KG1 (cell line): ENCODE data around the gene RHEBL1.

Source experiments
- DNase-seq: peaks from one replicate; lab custom pipeline; 2025; lab: John Stamatoyannopoulos, UW

Gene RHEBL1

DNA sequence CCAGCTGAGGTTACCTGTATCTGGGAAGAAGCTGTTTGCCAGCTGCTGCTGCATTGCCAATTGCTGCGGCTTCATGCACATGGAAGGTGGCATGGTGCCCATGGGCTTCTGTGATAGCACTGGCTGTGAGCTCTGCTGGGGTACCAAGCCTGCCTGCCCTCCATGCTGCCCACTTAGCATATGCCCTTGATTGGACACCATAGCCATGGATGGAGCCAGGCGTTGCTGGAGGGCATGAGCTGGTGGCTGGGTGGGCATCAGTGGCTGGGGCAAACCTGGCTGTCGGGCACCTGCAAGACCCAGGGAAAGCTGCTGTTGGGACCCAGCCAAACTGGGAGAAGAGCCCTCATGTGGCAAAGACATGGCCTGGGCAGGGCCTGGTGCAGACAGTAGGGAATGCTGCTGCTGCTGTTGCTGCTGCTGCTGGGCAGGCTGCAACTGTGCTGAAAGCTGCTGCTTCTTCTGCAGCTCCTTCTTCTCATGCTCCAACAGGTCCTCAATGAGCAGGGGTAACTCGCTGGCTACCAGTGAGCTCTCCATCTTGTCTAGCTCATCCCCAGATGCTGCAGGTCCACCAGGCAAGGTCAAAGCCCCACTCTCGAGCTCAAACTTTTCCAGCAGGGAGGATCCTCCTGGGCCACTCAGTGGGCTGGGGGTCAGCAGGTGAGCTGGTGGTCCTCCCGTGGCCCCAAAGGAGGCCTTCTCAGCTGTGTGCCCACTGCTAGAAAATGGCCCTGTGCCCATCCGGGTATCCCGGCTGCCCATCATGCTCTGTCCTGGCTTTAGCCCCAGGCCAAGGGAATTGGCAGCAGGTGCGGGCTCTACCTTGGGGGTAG is 32.5 kb downstream of the RHEBL1 start:
- DNase-seq = no peak

DNA sequence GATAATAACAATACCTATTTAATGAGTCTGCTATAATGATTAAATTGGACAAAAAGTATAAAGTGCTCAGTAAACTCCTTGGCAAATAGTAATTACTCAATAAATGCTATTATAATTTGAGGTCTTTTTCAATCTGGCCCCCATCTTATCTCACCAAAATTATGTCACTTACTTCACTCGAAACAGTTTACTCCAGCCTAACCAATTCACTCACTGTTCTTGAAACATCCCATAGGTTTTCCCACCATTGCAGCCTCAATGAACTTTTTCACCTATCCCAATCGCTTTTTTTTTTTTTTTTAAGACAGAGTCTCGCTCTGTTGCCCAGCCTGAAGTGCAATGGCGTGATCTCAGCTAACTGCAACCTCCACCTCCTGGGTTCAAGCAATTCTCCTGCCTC is 33.8 kb downstream of the RHEBL1 start:
- DNase-seq = no peak

DNA sequence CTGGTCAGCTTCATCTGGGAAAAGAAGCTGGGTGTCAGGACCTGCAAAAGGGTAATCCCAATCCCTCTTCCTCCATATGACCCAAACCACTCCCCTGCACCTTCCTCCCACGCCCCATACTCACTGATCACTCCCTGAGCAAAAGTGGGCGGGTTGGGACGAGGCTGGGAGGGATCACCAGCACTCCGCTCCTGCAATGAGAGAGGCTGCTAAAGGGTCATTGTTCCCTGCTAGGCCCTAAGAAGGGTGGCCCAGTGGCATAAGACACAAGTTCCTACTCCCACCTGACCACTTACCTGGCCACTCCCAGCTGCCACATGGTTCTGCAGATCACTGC is 35.5 kb downstream of the RHEBL1 start:
- DNase-seq = no peak

DNA sequence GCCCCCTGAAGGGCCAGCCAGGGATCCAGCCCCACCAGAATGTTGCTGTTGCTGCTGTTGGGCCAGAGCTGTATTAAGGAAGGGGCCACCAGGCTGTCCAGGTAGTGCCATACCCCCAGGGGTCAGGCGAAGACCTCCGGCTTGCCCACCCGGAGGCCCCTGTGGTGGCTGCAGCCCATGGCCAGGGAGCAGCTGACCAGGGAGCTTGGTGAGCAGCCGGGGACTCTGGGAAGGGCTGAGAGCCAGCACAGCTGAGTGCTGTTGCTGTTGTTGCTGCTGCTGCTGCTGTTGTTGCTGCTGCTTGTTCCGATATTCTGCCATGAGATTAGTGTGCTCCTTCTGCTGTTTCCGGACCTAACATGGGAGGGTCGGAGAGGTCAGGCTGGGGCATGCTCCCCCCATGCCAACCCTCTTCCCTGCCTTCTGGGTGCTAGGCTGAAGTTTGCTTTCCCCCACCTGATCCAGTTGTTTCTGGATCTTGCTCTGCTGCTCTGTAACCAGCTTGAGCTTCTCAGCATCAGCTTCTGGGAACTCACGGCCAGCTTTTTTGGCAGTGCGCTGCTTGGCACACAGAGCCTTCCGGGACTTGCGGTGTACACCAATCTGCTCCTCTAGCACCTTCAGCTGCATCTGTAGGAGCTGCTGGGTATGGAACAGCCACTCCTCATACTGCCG is 36.0 kb downstream of the RHEBL1 start:
- no peak for DNase-seq

DNA sequence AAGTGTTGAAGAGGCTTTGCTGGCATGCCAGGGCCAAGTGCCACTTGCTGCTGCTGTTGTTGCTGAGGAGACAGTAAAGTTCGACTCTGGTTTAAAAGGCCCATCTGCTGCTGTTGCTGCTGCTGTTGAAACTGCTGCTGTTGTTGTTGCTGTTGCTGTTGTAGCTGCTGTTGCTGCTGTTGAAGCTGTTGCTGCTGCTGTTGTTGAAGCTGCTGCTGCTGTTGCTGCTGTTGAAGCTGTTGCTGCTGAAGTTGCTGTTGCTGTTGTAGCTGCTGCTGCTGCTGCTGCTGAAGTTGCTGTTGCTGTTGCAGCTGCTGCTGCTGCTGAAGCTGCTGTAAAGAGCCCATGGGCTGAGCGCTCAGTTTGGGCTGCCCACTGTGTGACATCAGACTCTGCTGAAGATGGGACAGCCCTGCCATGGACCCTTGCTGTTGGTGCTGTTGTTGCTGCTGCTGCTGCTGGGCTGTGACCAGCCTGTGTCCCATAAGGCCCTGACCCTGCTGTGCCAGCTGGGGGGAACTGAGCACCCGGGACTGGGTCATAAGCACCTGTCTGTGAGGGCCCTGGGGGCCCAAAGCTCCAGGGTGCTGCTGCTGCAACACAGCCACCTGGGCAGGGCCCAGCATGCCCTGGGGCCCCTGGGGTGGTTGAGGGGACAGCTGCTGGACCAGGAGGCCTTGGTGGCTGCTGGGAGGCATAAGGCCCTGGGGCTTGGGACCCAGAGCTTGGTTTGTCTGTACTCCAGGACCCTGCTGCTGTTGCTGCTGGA is 36.9 kb downstream of the RHEBL1 start:
- no peak for DNase-seq

DNA sequence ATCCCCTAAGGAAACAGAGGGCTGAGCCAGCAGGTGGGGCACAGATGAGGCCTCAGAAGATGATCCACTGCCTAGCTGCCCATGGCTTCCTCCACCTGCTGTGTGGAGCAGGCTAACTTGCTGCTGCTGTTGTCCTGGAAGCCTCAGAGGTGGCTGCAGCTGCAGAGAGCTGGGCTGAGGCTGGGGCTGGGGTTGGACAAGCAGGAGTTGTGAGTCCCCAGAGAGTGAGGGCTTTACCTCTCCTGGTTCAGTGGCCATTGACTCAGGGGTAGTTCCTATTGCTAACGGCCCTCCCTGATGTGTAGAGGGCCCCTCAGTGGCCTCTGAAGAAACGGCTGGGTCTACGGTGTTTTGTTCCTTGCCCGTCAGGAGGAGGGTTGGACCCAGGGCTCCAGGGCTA is 37.5 kb downstream of the RHEBL1 start:
- DNase-seq = no peak

DNA sequence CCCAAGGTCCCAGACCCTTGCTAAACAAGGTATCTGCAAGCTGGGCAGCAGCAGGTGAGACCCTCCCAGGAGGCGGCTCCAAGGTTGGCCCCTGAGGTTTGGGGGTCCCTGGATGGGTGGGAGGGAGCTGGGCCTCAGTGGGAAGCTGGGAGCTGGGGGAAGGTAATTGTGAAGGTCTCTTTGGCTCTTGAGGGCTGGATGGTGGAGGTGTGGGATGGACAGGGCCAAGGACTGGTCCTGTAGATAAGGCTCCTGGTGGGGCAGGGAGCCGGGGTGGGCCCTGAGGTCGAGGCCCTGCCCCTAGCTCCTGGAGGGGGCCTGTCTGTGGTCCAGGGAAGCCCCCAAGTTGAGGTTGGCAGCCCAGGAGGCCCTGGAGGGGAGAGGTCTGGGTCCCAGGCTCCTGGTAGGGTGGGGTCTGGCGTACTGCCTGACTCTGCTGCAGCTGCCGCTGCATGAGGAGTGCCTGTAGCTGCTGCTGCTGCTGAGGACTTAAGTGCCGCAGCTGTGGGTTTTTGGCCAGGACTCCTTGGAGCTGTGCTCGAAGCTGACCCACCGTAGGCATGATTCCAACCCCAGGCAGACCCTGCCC is 38.1 kb downstream of the RHEBL1 start:
- no peak for DNase-seq

DNA sequence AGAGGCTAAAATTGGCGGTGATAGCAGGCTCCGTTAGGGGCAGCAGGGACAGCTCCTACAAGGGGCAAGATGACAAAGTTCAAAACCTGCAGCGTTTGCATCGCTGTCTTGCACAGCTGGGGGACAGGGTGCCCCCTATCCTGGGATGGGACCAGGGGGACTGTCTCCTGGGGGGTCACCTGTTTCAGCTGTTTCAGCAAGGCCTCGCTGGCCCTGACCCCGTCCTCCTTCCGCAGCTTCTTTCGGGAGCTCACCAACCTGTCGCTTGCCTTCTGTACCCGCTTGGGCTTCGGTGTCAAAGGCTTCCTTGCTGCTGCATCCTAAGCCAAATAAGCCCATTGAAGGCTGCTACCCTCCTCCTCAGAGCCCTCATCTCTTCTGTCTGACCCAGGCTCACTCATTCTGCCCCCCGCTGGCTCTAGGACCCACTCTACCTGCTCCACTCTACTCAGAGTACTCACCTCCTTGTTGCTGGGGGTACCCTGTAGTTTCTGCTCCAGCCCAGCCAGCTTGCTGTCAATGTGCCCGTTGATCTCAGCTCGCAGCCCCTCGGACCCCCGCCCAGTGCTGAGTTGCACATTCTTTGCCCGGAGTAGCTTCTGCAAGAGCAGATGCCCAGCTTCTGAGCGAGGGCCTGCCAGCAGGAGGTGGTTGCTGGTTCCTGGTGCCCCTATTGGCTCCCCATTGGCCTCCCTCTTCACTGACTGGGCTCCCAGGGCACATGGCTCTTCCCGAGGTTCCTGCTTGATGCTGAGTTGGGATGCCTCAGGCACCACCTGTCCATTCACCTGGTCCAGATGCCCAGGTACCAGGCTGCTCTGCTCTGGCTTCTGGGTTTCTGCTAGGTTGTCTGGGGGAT is 38.8 kb downstream of the RHEBL1 start:
- DNase-seq = no peak

DNA sequence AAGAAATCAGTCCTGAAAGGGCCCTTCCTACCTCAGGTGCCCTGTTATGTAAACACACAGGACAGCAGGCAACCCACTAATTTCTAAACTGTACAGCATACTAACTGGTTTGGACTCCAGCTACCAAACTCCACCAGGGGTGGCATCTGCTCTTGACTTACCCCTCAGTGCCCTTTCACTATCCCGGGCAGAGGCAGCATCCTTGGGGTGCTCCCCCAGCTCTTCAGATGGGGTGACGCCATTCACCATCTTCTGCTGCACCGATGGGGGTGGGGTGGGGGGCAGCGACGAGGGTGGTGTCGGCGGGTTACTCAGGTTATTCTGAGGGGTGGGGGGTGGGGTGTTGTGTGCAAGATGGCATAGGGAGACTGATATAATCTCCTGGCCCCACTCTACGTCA is 39.7 kb downstream of the RHEBL1 start:
- no peak for DNase-seq

DNA sequence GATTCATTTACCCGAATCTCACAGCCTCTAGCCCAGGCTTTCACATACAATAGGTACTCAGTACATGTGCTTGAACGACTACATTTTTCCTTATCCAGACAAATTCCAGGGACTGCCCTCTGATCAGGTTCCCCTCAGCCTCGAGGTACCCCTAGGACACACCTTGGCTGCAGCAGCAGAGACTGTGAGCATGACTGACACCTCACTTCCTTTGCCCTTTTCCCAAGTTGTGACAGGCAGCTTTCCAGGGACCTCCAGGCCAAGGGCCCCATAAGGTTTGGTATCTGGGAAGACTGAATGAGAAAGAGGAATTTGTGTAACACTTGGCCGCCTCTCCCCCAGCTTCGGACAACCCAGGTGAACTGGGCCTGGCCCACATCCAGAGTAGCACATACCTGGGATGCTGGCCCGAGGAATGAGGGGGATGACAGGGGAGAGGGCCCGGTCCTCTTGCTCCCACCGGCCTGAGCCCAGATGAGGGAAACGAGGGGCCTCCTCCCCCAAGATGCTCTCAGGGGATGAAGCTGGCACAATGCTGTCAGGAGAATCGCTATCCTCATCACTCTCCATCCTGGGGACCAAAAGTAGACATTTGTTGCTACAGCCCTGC is 41.0 kb downstream of the RHEBL1 start:
- DNase-seq = no peak

DNA sequence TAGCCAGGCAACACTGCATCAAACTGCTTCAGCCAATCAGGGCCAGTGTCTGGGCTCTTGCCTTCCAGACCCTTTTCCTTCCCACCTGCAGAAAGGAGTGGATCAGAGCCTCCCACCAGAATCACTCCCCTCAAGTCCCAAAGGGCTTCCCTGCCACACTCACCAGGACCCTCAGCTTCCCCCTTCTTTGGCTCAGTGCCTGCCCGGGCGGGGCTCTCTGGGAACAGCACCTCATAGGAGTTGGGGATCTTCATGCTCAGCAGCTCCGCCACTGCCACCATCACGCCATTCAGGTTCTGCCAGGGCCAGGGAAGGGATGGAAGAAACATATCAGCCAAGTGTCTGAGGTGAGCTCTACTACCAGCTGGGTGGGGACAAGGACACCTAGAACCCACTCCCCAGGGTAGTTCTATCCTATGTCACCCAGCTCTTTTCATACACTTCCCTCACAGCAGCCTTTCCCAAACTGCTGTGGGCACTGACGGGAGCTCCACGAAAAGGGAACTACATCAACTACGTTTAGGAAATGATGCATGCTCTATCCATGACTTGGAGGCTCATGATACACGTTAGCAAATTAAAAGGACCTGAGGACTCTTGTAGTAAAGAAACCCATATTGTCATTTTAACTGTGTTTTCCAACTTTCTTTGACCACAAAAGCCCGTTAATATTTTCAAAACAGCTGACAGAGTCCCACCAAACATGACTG is 41.8 kb downstream of the RHEBL1 start:
- DNase-seq = no peak

DNA sequence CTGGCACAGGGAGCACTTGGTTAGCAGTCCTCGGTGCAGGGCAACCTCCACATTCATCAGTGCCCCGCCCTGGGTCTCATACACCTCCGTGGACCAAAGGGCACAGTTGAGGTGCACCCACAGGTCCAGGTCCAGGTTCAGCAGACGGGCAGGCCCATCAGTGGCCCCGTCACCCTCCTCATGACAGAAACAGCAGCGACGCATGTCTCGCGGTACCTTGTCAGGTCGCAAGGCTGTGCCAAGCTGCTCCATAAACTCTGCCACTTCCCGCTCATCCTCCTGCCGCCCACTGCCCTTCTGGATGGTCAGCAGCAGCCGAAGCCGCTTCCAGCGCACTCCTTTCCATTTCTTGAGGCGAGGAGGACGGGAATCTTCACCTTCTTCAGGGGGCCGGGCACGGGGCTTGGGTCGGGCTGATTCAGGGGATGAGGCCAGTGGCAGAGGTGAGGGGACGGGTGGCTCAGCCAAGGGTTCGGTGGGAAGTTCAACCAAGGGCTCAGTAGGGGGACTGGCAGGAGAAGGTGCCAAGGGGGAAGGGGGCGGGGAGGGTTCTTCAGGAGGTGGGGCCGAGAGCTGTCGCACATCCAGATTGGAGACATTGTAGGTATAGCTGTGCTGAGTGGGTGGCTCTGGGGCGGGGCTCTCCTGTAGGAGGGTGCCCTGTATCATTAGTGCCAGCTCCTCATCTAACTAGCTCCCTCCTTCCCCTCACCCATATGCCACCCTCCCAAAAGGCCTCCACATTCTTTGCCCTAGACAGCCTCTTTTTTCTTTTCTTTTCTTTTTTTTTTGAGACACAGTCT is 42.9 kb downstream of the RHEBL1 start:
- DNase-seq = no peak

DNA sequence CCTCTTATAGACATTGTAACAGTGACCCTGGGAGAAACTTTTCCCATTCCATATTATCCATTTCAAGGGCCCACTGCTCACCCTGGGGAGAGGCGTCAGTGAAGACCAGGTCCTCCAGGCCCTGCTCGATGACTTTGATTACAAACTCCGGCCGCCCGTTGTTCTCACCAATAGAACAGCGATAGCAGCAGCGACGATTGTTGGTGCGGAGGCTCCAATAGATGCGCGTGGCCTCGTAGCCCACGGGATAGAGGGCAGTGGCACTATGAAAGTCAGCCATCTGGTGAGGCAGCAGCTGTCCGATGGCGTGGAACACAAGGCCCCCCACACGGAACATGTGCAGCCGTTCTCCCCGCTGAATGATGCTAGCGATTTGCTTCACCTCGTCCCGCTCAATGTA is 43.7 kb downstream of the RHEBL1 start:
- DNase-seq = no peak

DNA sequence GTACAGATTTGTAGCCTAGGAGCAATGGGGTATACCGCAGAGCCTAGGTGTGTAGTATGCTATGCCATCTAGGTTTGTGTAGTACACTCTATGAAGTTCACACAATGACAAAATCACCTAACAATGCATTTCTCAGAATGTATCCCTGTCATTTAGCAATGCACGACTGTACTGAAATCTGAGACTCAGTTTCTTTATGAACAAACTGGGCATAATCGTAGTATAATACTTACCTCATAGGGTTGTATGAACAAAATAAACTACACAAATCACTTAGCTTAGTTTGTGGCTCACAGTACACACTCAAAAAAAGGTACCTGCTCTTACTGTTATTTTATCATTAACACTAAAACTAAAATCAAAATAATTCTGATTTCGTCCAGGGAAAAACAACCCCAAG is 44.3 kb downstream of the RHEBL1 start:
- no peak for DNase-seq

DNA sequence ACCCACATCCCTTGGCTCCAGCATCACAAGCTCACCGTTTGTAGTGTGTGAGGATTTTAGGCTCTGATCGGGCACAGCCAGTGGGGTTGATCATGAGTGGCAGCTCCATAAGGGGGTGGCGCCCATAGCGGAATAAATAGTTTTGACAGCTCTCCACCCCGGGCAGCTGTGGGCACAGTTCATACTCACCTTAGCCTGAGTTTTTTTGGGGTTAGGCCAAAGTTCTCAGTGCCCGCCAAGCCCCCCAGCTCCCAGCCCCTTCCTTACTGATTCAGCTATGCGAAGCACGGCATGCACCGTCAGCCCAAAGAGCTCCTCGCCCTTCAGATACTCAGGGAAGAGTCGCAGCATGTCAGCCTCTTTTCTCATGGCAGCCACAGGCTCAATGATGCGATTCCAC is 45.2 kb downstream of the RHEBL1 start:
- no peak for DNase-seq

DNA sequence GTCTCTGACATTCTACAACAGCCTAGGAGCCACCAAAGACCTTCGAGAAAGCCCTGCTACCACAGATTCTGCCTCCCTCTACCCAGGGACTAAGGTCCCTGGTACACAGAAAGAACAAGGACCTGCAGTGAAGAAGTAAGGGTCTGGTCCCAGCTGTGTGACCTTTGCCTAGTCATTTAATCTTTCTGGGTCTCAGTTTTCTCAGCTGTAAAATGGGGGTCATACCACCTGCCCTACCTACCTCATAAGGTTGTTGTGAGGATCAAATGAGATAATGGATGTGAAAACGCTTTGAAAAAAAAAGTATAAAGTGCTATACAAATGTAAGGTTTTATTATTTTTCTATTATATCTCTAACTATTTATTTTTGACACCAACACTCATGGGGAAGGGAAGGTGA is 46.0 kb downstream of the RHEBL1 start:
- DNase-seq = no peak

DNA sequence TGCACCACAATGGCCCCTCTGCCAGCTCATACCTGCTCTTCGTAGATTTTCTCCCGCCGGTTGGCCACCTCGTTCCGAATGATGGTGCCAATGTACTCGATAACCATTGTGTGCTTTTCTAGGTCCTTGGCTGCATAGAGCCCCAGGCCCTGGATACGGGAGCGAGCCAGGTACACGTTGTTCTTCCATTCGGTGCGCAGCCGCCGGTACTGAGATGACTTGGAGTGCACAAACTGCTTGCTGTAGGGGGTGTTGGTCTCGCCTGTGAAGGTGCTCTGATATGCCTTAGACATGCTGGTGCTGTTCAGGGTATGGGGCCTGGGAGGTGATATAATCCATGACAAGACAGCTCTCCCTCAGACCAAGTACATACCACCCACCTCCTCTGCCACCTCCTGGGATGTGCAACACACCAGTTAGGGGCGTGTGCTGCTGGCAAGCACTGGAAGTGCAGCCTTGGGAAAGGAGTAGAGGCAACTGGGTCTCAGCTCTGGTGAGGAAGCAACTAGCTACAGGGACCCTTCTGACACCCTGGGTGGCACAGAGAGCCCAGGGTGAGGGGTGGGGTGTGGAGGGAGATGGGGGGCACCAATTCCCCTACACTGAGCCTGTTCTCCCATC is 47.1 kb downstream of the RHEBL1 start:
- DNase-seq = no peak

DNA sequence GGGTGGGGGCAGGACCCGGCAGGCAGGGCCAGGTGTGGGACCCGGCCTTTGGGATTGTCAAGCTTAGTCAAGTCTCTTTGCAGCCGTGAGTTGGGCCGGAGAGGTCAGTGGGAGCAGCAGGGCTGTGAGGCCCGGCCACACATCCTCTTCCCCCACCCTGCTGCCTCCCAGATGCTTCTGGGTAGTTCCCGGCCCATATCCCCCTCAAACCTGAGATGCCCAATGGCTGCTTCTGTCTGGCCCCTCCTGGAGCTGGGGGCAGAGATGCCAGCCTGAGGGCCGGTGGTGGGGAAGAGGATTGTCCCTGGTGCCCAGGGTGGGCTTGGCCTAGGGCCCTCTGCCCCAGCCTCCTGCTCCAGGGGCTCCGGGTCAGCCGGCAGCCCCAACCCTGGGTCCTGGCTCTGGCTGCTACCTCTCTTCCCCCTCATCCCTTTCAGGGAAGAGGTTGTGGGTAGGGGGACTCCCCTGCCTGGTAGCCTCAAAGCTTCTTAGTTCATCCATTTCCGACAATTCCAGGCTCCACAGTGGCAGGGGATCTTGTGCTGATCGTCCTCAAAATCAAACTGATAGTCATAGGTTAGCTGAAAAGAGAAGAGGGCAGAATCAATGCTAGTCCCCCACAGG is 48.4 kb downstream of the RHEBL1 start:
- no peak for DNase-seq

DNA sequence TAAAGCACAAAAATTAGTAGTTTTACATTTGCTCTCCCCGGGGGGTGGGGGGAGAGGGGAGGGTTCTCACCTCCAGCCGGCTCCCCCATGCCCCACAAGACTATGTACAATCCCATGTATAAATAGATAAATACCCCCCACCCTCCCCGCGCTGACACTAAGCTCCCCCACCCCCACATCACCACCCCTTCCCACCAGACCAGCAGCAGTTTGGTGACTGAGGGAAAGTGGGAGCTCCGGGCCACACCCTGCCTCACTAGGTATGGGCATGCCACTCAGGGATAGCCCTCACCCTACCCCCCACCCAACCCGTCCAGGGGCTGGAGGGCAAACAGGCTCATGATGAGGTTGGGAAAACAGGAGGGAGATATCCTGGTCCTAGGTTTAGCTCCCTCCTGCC is 49.3 kb downstream of the RHEBL1 start:
- no peak for DNase-seq
